NCI-H1417 treated with DMSO at 0.1 percent for 48 hours (cell line): ENCODE results near the gene SRMS.

Experiments used
- DNase-seq: peaks from one replicate; lab custom pipeline; 2025; lab: John Stamatoyannopoulos, UW

SRMS gene

GRCh38 chr20:63547725-63548480 lies at the start of gene SRMS:
SRMS (minus strand) TSS chr20:63547749; CDS start chr20:63547463, 286 bp downstream.
- DNase-seq = no peak

- no peak for DNase-seq
Observed at GRCh38 chr20:63596423-63596822, 48.9 kb upstream of the SRMS start.

GRCh38 chr20:63595416-63596127 lies 48.0 kb upstream of the SRMS start:
- no peak for DNase-seq

- no peak for DNase-seq
Observed at GRCh38 chr20:63594043-63594561, 46.6 kb upstream of the SRMS start.

GRCh38 chr20:63592661-63593060 lies 45.1 kb upstream of the SRMS start:
- DNase-seq = no peak

GRCh38 chr20:63591786-63592355 lies 44.3 kb upstream of the SRMS start:
- no peak for DNase-seq

GRCh38 chr20:63591147-63591533 lies 43.6 kb upstream of the SRMS start:
- DNase-seq = no peak

GRCh38 chr20:63590218-63591146 lies 42.9 kb upstream of the SRMS start:
- no peak for DNase-seq

- DNase-seq = no peak
Observed at GRCh38 chr20:63589261-63590217, 42.0 kb upstream of the SRMS start.

GRCh38 chr20:63588641-63589041 lies 41.1 kb upstream of the SRMS start:
- no peak for DNase-seq

- no peak for DNase-seq
Observed at GRCh38 chr20:63587776-63588591, 40.4 kb upstream of the SRMS start.

- no peak for DNase-seq
Observed at GRCh38 chr20:63587256-63587655, 39.7 kb upstream of the SRMS start.

GRCh38 chr20:63586797-63587196 lies 39.2 kb upstream of the SRMS start:
- no peak for DNase-seq

- DNase-seq = no peak
Observed at GRCh38 chr20:63585616-63586565, 38.3 kb upstream of the SRMS start.

GRCh38 chr20:63582382-63583063 lies 35.0 kb upstream of the SRMS start:
- no peak for DNase-seq

- DNase-seq = no peak
Observed at GRCh38 chr20:63580796-63581461, 33.4 kb upstream of the SRMS start.

- DNase-seq = no peak
Observed at GRCh38 chr20:63579017-63579694, 31.6 kb upstream of the SRMS start.
